Measurements from ENCODE around the gene PPM1H. TPM values are rescaled to one million over a fixed set of nuclear protein-coding genes. Genes with fewer than 3 reads are reported as not detected.

The PPM1H gene
- total RNA-seq, 1 donor, result 13.4 TPM

GRCh38 chr12:62799126-62799736 lies 135.7 kb downstream of the PPM1H start:
- H3K4me3 ChIP-seq (ENCODE audit: insufficient read depth, low read length), result no peak overlapping the region
- H3K27me3 ChIP-seq (ENCODE audit: insufficient read depth, low read length), result no peaks in the 10 kb centered on the region
- TF ChIP-seq CTCF (IDR thresholded peaks at IDR 0.05; ENCODE audit: extremely low read depth, low read depth, low read length), result peak; percentile 98
- H2AFZ ChIP-seq (ENCODE audit: low read length), result no peak overlapping the region
- no peaks in the 10 kb centered on the region for H3K36me3 ChIP-seq (ENCODE audit: insufficient read depth, low read length)
- H4K20me1 ChIP-seq (ENCODE audit: insufficient read depth, low read length), result no peaks in the 10 kb centered on the region
- H3K79me2 ChIP-seq (ENCODE audit: insufficient read depth, low read length), result no peaks in the 10 kb centered on the region
- H3K4me1 ChIP-seq (ENCODE audit: insufficient read depth, low read length), result no peaks in the 10 kb centered on the region
- H3K9me3 ChIP-seq (ENCODE audit: low read depth, low read length), result no peaks in the 10 kb centered on the region
- DNase-seq (ENCODE audit: insufficient read length, low spot score, missing footprints), result peak; percentile 92
- no peak overlapping the region for H3K27ac ChIP-seq (ENCODE audit: low read depth, low read length)
- H3K4me2 ChIP-seq (ENCODE audit: insufficient read depth, low read length), result no peak overlapping the region

GRCh38 chr12:62794218-62794583 lies 140.7 kb downstream of the PPM1H start:
- Histone ChIP-seq H3K27ac (ENCODE audit: low read depth, low read length) (no peak overlapping the region), H3K36me3 (ENCODE audit: insufficient read depth, low read length) (no peaks in the 10 kb centered on the region), H3K4me2 (ENCODE audit: insufficient read depth, low read length) (peak overlapping the region; percentile 12), H3K27me3 (ENCODE audit: insufficient read depth, low read length) (no peaks in the 10 kb centered on the region), H3K4me1 (ENCODE audit: insufficient read depth, low read length) (peaks cover 20% of the 10 kb centered on the region), H3K9me3 (ENCODE audit: low read depth, low read length) (no peaks in the 10 kb centered on the region), H2AFZ (ENCODE audit: low read length) (peak overlapping the region; percentile 71), H4K20me1 (ENCODE audit: insufficient read depth, low read length) (no peaks in the 10 kb centered on the region), H3K79me2 (ENCODE audit: insufficient read depth, low read length) (no peaks in the 10 kb centered on the region), H3K4me3 (ENCODE audit: insufficient read depth, low read length) (no peak overlapping the region)
- TF ChIP-seq CTCF (IDR thresholded peaks at IDR 0.05; ENCODE audit: extremely low read depth, low read depth, low read length), result no peak
- DNase-seq (ENCODE audit: insufficient read length, low spot score, missing footprints), result no peak

- H4K20me1 ChIP-seq (ENCODE audit: insufficient read depth, low read length), result no peaks in the 10 kb centered on the region
- H2AFZ ChIP-seq (ENCODE audit: low read length), result peak overlapping the region; percentile 3
- H3K9me3 ChIP-seq (ENCODE audit: low read depth, low read length), result no peaks in the 10 kb centered on the region
- no peak overlapping the region for H3K4me3 ChIP-seq (ENCODE audit: insufficient read depth, low read length)
- H3K27ac ChIP-seq (ENCODE audit: low read depth, low read length), result peak overlapping the region; percentile 61
- H3K79me2 ChIP-seq (ENCODE audit: insufficient read depth, low read length), result no peaks in the 10 kb centered on the region
- peak; percentile 91 for DNase-seq (ENCODE audit: insufficient read length, low spot score, missing footprints)
- TF ChIP-seq CTCF (IDR thresholded peaks at IDR 0.05; ENCODE audit: extremely low read depth, low read depth, low read length), result peak; percentile 99
- H3K27me3 ChIP-seq (ENCODE audit: insufficient read depth, low read length), result no peaks in the 10 kb centered on the region
- no peaks in the 10 kb centered on the region for H3K36me3 ChIP-seq (ENCODE audit: insufficient read depth, low read length)
- peaks cover 20% of the 10 kb centered on the region for H3K4me1 ChIP-seq (ENCODE audit: insufficient read depth, low read length)
- H3K4me2 ChIP-seq (ENCODE audit: insufficient read depth, low read length), result peak overlapping the region; percentile 12
Observed at GRCh38 chr12:62793256-62794217, 141.4 kb downstream of the PPM1H start.

Measured in osteoblast (primary cell).